Bronchial epithelial cell (primary cell): ENCODE data around the gene CTDSP2. TPM values are rescaled to one million over a fixed set of nuclear protein-coding genes. Genes with fewer than 3 reads are reported as not detected.

ENCODE experiments used
- DNase-seq: peaks from one replicate; pipeline ENCODE4 v3.0.0-alpha.2; 2010; ENCODE audit warnings: low read depth
- FAIRE-seq: peaks from 2 replicates; lab custom pipeline; 2011; peaks lifted over from hg19 to GRCh38; lab: Jason Lieb, UNC
- H3K27me3 ChIP-seq: 2 replicates; pipeline ENCODE4 v1.5.1; 2011; ENCODE audit warnings: low read length; ENCODE audit not compliant: control insufficient read depth, insufficient read depth
- H3K36me3 ChIP-seq: 2 replicates; pipeline ENCODE4 v1.5.1; 2011; ENCODE audit warnings: low read length; ENCODE audit not compliant: control insufficient read depth, insufficient read depth
- H3K4me3 ChIP-seq: 2 replicates; pipeline ENCODE4 v1.5.1; 2011; ENCODE audit warnings: mild to moderate bottlenecking, low read depth, low read length, control low read depth
- CTCF ChIP-seq: IDR thresholded peaks from 2 replicates; pipeline ENCODE4 v1.5.1; 2011; ENCODE audit warnings: mild to moderate bottlenecking, moderate library complexity, low read length, control low read depth, inconsistent platforms; ENCODE audit not compliant: insufficient read depth, severe bottlenecking
- total RNA-seq: library from RNA; depleted of rRNA; stranded (reverse); fragments of >200 nt; gene quantifications from 2 replicates; pipeline ENCODE4 v1.2.1, GENCODE V29; 2014

The CTDSP2 gene
- total RNA-seq, 1 donor from 2014 or later: 36.3 TPM

GRCh38 chr12:57782608-57783465, 63.7 kb downstream of the CTDSP2 start, which contains the start of gene TSFM:
TSFM (plus strand) TSS chr12:57782787; CDS start chr12:57782802, 15 bp downstream.
- peak; percentile 93 for TF ChIP-seq CTCF
- Histone ChIP-seq H3K4me3 (peak within 1 kb of the TSS; percentile 73), H3K27me3 (no peaks in the 10 kb centered on the region), H3K36me3 (peaks cover 11% of the 10 kb centered on the region)
- DNase-seq (peak; percentile 79), FAIRE-seq (no peak)

GRCh38 chr12:57782243-57782607, 64.3 kb downstream of the CTDSP2 start:
- DNase-seq (no peak), FAIRE-seq (no peak)
- no peak overlapping the region for H3K4me3 ChIP-seq
- H3K36me3 ChIP-seq: peaks cover 9% of the 10 kb centered on the region
- TF ChIP-seq CTCF: no peak
- H3K27me3 ChIP-seq: no peaks in the 10 kb centered on the region

GRCh38 chr12:57781801-57782200, 64.7 kb downstream of the CTDSP2 start:
- Histone ChIP-seq H3K4me3 (no peak overlapping the region), H3K27me3 (no peaks in the 10 kb centered on the region), H3K36me3 (peaks cover 8% of the 10 kb centered on the region)
- no peak for TF ChIP-seq CTCF
- DNase-seq (no peak), FAIRE-seq (no peak)

- no peak overlapping the region for H3K4me3 ChIP-seq
- no peak for FAIRE-seq
- H3K27me3 ChIP-seq: no peaks in the 10 kb centered on the region
- no peak for TF ChIP-seq CTCF
- no peak for DNase-seq
- H3K36me3 ChIP-seq: peaks cover 4% of the 10 kb centered on the region
Measured at GRCh38 chr12:57781244-57781643, 65.3 kb downstream of the CTDSP2 start.

GRCh38 chr12:57780284-57780897, 66.1 kb downstream of the CTDSP2 start:
- H3K27me3 ChIP-seq: no peaks in the 10 kb centered on the region
- FAIRE-seq (no peak), DNase-seq (no peak)
- no peak for TF ChIP-seq CTCF
- no peak overlapping the region for H3K4me3 ChIP-seq
- H3K36me3 ChIP-seq: peaks cover 1% of the 10 kb centered on the region
